K562 (cell line): ENCODE results near the gene TBX19. TPM values are rescaled to one million over a fixed set of nuclear protein-coding genes. Genes with fewer than 3 reads are reported as not detected.

ENCODE experiments used
- ATAC-seq: fragments of 200-7000 bp; cut with Tn5 transposase; 3 replicates; pipeline ENCODE4 v1.9.1; 2020; ENCODE audit warnings: moderate library complexity
- BruUV-seq: library from RNA; stranded (reverse); fragments of 400-500 nt; replicated peaks from 2 replicates; lab custom pipeline; 2021; lab: Mats Ljungman, UMichigan
- CTCF ChIA-PET: fragments of 300-600 bp; formaldehyde crosslinking; extraction: SDS; loops from one replicate; lab custom pipeline; 2021; ENCODE audit warnings: low intra/inter-chr PET ratio; lab: Yijun Ruan, JAX
- POLR2A ChIA-PET: fragments of 300-600, 350-650 bp; sonication (Branson Sonifier 250); formaldehyde crosslinking; extraction: SDS; loops from one replicate; lab custom pipeline; 2021; ENCODE audit warnings: antibody characterized with exemption, inconsistent platforms; lab: Yijun Ruan, JAX
- DNase-seq, 4 experiments: peaks; one replicate each; pipeline versions ENCODE4 v3.0.0 to v3.0.0-alpha.2; 2011 to 2018; ENCODE audit warnings: low spot score in 3 of 4, mixed read lengths in 3 of 4; ENCODE audit errors: extremely low read depth in 1 of 4
- FAIRE-seq: peaks from 2 replicates; lab custom pipeline; 2011; peaks lifted over from hg19 to GRCh38; lab: Jason Lieb, UNC
- H2AFZ ChIP-seq: 2 replicates; pipeline ENCODE4 v1.6.0; 2011; ENCODE audit warnings: low read depth, low read length, control low read depth, inconsistent platforms
- H3K27ac ChIP-seq: fragments of 200-600 bp; 3 replicates; pipeline ENCODE4 v1.8.0; 2011; ENCODE audit warnings: low read depth, mild to moderate bottlenecking, control low read depth, inconsistent platforms, low read length, moderate library complexity, mixed read lengths; ENCODE audit errors: extremely low read depth
- H3K27me3 ChIP-seq, 2 experiments: fragments of 300-600 bp in 1 of 2; 2 replicates in 1 of 2; 3 replicates in 1 of 2; pipeline versions ENCODE4 v1.6.0 to v1.8.0; 2011; ENCODE audit warnings: inconsistent platforms in 2 of 2, low read length in 2 of 2, mild to moderate bottlenecking in 1 of 2, mixed read lengths in 1 of 2, moderate library complexity in 1 of 2; ENCODE audit not compliant: control insufficient read depth in 2 of 2, insufficient read depth in 2 of 2
- H3K36me3 ChIP-seq: fragments of 300-600 bp; 3 replicates; pipeline ENCODE4 v1.8.0; 2011; ENCODE audit warnings: mild to moderate bottlenecking, low read length, inconsistent platforms; ENCODE audit not compliant: control insufficient read depth, insufficient read depth
- H3K4me1 ChIP-seq, 2 experiments: fragments of 200-600 bp in 1 of 2; replicated peaks in 1 of 2; 2 replicates in 1 of 2; 3 replicates in 1 of 2; pipeline versions ENCODE4 v1.5.1 to v1.8.0; 2011; ENCODE audit warnings: inconsistent platforms in 2 of 2, low read length in 2 of 2, mild to moderate bottlenecking in 1 of 2, mixed read lengths in 1 of 2, moderate library complexity in 1 of 2; ENCODE audit not compliant: control insufficient read depth in 2 of 2, insufficient read depth in 2 of 2
- H3K4me2 ChIP-seq: 2 replicates; pipeline ENCODE4 v1.6.1; 2011; ENCODE audit warnings: low read length, control low read depth, inconsistent platforms, mixed read lengths; ENCODE audit not compliant: insufficient read depth
- H3K4me3 ChIP-seq: fragments of 200-600 bp; sonication (generic), shearing (Covaris generic); 2 replicates; pipeline ENCODE4 v1.5.1; 2016; ENCODE audit warnings: control low read depth, inconsistent platforms
- H3K79me2 ChIP-seq: fragments of 200-600 bp; 3 replicates; pipeline ENCODE4 v1.8.0; 2011; ENCODE audit warnings: low read length, inconsistent platforms; ENCODE audit not compliant: control insufficient read depth, insufficient read depth
- H3K9ac ChIP-seq, 2 experiments: 2 replicates each; pipeline versions ENCODE4 v1.6.0 to v1.6.1; 2011; ENCODE audit warnings: low read depth in 2 of 2, low read length in 2 of 2, control low read depth in 1 of 2, inconsistent platforms in 1 of 2, mild to moderate bottlenecking in 1 of 2, mixed read lengths in 1 of 2; ENCODE audit not compliant: insufficient read depth in 1 of 2
- H3K9me1 ChIP-seq: one replicate; pipeline ENCODE4 v1.6.0; 2011; ENCODE audit warnings: inconsistent platforms, mild to moderate bottlenecking, low read length, moderate library complexity; ENCODE audit not compliant: control insufficient read depth, insufficient read depth
- H3K9me3 ChIP-seq: replicated peaks from 2 replicates; pipeline ENCODE4 v1.5.1; 2011; ENCODE audit warnings: low read depth, low read length, inconsistent platforms; ENCODE audit not compliant: control insufficient read depth, insufficient read depth
- H4K20me1 ChIP-seq: replicated peaks from 2 replicates; pipeline ENCODE4 v1.6.1; 2011; ENCODE audit warnings: low read length, inconsistent platforms, mixed read lengths; ENCODE audit not compliant: control insufficient read depth, insufficient read depth
- GATA2 ChIP-seq: sonication (generic); formaldehyde crosslinking; IDR thresholded peaks from 2 replicates; pipeline ENCODE4 v1.4.0; 2020; ENCODE audit warnings: mild to moderate bottlenecking, missing genetic modification reagents
- RREB1 ChIP-seq: fragments of 250-450 bp; sonication (Bioruptor Pico); IDR thresholded peaks from 2 replicates; pipeline ENCODE4 v1.4.0; 2020
- WGBS: fragments of 100-300 bp; shearing (Covaris generic); methylation state at CpG from one replicate; pipeline ENCODE4 v1.1.6; 2016; ENCODE audit warnings: low coverage, mixed read lengths; ENCODE audit not compliant: insufficient coverage; ENCODE audit errors: missing lambda C conversion rate; 5-methylcytosine and 5-hydroxymethylcytosine counted together
- in situ Hi-C: fragments of 300-500 bp; cut with MboI; formaldehyde crosslinking; loops from 4 replicates; pipeline ENCODE4 v1.15.0; 2018; ENCODE audit warnings: inconsistent platforms, mixed read lengths
- intact Hi-C: fragments of 100-400 bp; cut with micrococcal nuclease; formaldehyde crosslinking; loops from 2 replicates; pipeline ENCODE4 v1.14.2; 2022
- polyA plus RNA-seq, 8 experiments: library from polyadenylated mRNA; depleted of rRNA in 4 of 8; stranded (reverse) in 5 of 8; unstranded in 3 of 8; fragments of >200 nt; fragmentation: Nextera tagmentation in 2 of 8; fragmentation: Illumina TruSeq in 1 of 8; extraction: Ambion mirVana in 2 of 8; extraction: Trizol in 1 of 8; gene quantifications; 2 replicates each; pipeline versions ENCODE4 v1.2.1 to v1.2.3, GENCODE V29; 2011 to 2014; ENCODE audit warnings: inconsistent platforms in 1 of 8, missing spikeins in 1 of 8
- total RNA-seq, 7 experiments: library from RNA; depleted of rRNA in 6 of 7; stranded (reverse); fragments of >200 nt in 6 of 7; fragmentation: Illumina TruSeq in 2 of 7; extraction: Trizol in 2 of 7; gene quantifications; 2 replicates each; pipeline versions ENCODE4 v1.2.1 to v1.2.3, GENCODE V29; 2011 to 2021; ENCODE audit warnings: low replicate concordance in 1 of 7
- TF ChIP-seq, protein P1 (sequence below): fragments of 250-450 bp; sonication (Bioruptor Pico); IDR thresholded peaks from 2 replicates; pipeline ENCODE4 v1.4.0; 2020; ENCODE audit warnings: borderline replicate concordance
- TF ChIP-seq, protein P2 (sequence below), 2 experiments: fragments of 450-650 bp in 1 of 2; sonication (generic) in 1 of 2; formaldehyde crosslinking; conservative IDR thresholded peaks; 2 replicates each; pipeline versions ENCODE4 v1.4.0 to v1.8.1; 2020 to 2022; ENCODE audit warnings: mild to moderate bottlenecking in 1 of 2, missing genetic modification reagents in 1 of 2
- TF ChIP-seq, protein P3 (sequence below): sonication (generic); formaldehyde crosslinking; IDR thresholded peaks from 2 replicates; pipeline ENCODE4 v1.8.0; 2023; ENCODE audit warnings: mild to moderate bottlenecking, missing genetic modification reagents

TBX19 gene
- total and polyA plus RNA-seq, 9 of the 15 experiments (the other 6 are each of a cell fraction or from before 2014, with no cell fraction given) = 0.32 to 3.1 (median 0.95) TPM

- no peak for TF ChIP-seq RREB1
Observed at GRCh38 chr1:168264296-168264695, 16.4 kb upstream of the TBX19 start (continued).

GRCh38 chr1:168265596-168265995, 15.1 kb upstream of the TBX19 start:
- no peaks in the 10 kb centered on the region for H3K79me2 ChIP-seq
- no TSS peak for BruUV-seq
- H3K9me1 ChIP-seq = no peaks in the 10 kb centered on the region
- ATAC-seq = no peak
- H4K20me1 ChIP-seq = no peaks in the 10 kb centered on the region
- no peak overlapping the region for H3K4me2 ChIP-seq
- CTCF ChIA-PET = no interaction called here
- no peak overlapping the region for H2AFZ ChIP-seq
- no peak for DNase-seq
- H3K9ac ChIP-seq = no peak overlapping the region
- 68% methylated on average over 1 of the region's 1 CpG for WGBS
- no peaks in the 10 kb centered on the region for H3K9me3 ChIP-seq
- no peak for FAIRE-seq
- intact Hi-C loops (no loop called here), in situ Hi-C loops (no loop called here)
- H3K36me3 ChIP-seq = no peaks in the 10 kb centered on the region; the same call in 2 of the 3 replicates
- no peak overlapping the region for H3K27ac ChIP-seq
- POLR2A ChIA-PET = interaction anchor here (0.7 kb wide), 1 partner anchor 31 kb away, joined by 3 read pairs; no protein-coding TSS in a partner anchor
- H3K27me3 ChIP-seq = no peaks in the 10 kb centered on the region
- H3K4me1 ChIP-seq = no peaks in the 10 kb centered on the region; a peak in 1 of 5 replicates
- H3K4me3 ChIP-seq = no peak overlapping the region
- TF ChIP-seq, protein P1, sequence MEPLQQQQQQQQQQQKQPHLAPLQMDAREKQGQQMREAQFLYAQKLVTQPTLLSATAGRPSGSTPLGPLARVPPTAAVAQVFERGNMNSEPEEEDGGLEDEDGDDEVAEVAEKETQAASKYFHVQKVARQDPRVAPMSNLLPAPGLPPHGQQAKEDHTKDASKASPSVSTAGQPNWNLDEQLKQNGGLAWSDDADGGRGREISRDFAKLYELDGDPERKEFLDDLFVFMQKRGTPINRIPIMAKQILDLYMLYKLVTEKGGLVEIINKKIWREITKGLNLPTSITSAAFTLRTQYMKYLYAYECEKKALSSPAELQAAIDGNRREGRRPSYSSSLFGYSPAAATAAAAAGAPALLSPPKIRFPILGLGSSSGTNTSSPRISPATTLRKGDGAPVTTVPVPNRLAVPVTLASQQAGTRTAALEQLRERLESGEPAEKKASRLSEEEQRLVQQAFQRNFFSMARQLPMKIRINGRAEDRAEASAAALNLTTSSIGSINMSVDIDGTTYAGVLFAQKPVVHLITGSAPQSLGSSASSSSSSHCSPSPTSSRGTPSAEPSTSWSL (CRISPR knock-in tag) = no peak
- TF ChIP-seq, protein P2, sequence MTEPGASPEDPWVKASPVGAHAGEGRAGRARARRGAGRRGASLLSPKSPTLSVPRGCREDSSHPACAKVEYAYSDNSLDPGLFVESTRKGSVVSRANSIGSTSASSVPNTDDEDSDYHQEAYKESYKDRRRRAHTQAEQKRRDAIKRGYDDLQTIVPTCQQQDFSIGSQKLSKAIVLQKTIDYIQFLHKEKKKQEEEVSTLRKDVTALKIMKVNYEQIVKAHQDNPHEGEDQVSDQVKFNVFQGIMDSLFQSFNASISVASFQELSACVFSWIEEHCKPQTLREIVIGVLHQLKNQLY (CRISPR knock-in tag; conservative IDR thresholded peaks at IDR 0.05) = no peak
- no peak for TF ChIP-seq GATA2 (CRISPR knock-in tag)
- TF ChIP-seq, protein P3, sequence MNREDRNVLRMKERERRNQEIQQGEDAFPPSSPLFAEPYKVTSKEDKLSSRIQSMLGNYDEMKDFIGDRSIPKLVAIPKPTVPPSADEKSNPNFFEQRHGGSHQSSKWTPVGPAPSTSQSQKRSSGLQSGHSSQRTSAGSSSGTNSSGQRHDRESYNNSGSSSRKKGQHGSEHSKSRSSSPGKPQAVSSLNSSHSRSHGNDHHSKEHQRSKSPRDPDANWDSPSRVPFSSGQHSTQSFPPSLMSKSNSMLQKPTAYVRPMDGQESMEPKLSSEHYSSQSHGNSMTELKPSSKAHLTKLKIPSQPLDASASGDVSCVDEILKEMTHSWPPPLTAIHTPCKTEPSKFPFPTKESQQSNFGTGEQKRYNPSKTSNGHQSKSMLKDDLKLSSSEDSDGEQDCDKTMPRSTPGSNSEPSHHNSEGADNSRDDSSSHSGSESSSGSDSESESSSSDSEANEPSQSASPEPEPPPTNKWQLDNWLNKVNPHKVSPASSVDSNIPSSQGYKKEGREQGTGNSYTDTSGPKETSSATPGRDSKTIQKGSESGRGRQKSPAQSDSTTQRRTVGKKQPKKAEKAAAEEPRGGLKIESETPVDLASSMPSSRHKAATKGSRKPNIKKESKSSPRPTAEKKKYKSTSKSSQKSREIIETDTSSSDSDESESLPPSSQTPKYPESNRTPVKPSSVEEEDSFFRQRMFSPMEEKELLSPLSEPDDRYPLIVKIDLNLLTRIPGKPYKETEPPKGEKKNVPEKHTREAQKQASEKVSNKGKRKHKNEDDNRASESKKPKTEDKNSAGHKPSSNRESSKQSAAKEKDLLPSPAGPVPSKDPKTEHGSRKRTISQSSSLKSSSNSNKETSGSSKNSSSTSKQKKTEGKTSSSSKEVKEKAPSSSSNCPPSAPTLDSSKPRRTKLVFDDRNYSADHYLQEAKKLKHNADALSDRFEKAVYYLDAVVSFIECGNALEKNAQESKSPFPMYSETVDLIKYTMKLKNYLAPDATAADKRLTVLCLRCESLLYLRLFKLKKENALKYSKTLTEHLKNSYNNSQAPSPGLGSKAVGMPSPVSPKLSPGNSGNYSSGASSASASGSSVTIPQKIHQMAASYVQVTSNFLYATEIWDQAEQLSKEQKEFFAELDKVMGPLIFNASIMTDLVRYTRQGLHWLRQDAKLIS (CRISPR knock-in tag) = no peak
